ENCODE results near the gene IKBKG. TPM values are rescaled to one million over a fixed set of nuclear protein-coding genes. Genes with fewer than 3 reads are reported as not detected.
"Not testable (repeated sequence)": the region's sequence is repeated elsewhere in the genome, so short reads cannot be mapped to it uniquely, and the experiment has no call there.

IKBKG gene
- total and polyA plus RNA-seq, 2 of the 8 experiments (the other 6 are each of a cell fraction or from before 2014, with no cell fraction given): 17.5 to 18.1 TPM

DNA sequence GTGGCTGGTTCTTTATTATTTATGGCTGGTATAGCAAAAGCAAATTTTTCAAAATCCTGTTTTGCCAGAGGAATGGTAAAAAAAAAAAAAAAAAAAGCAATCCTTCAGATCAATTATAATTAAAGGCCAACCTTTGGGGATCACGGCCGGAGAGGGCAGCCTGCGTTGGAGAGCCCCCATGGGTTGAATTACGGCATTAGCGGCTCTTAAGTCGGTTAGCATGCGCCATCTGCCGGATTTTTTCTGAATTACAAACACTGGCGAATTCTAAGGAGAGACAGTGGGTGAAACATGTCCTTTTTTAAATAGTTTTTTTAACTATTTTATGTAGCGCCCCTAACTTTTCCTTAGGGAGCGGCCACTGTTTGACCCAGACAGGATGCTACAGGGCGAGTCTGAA lies 66.2 kb downstream of the IKBKG start:
- H3K23ac ChIP-seq (ENCODE audit: insufficient read length); H3K4me3 ChIP-seq (ENCODE audit: extremely low read depth in 1 of 4, insufficient read depth in 2 of 4, low read depth in 3 of 4, low read length in 4 of 4); H2BK20ac ChIP-seq (ENCODE audit: low read length); H3K23me2 ChIP-seq (ENCODE audit: low read depth, low read length); H4K8ac ChIP-seq (ENCODE audit: extremely low read depth, insufficient read depth, low read length); H4K20me1 ChIP-seq (replicated peaks in 1 of 2; ENCODE audit: control insufficient read depth in 1 of 2, insufficient read depth in 2 of 2, low read length in 2 of 2); CTCF ChIA-PET (ENCODE audit: partially characterized antibody); H2BK5ac ChIP-seq (ENCODE audit: low read depth, low read length); H4K91ac ChIP-seq (replicated peaks; ENCODE audit: insufficient read length, low read length); H3K56ac ChIP-seq (replicated peaks; ENCODE audit: insufficient read length, low read depth, low read length); H2BK120ac ChIP-seq (replicated peaks; ENCODE audit: low read depth, low read length); H3K18ac ChIP-seq (ENCODE audit: extremely low read depth, low read length); H3K79me2 ChIP-seq (ENCODE audit: control insufficient read depth in 1 of 2, insufficient read depth in 2 of 2, low read length in 2 of 2); H2AFZ ChIP-seq (ENCODE audit: low read length); H3K27me3 ChIP-seq (replicated peaks in 1 of 4; ENCODE audit: control insufficient read depth in 3 of 4, extremely low read depth in 1 of 4, insufficient read depth in 3 of 4, low read length in 3 of 4); H2AK5ac ChIP-seq (ENCODE audit: low read depth, low read length); H2BK12ac ChIP-seq (ENCODE audit: low read depth, low read length); H3K9ac ChIP-seq (replicated peaks in 1 of 4; ENCODE audit: extremely low read depth in 1 of 4, low read depth in 3 of 4, low read length in 3 of 4); H3K4ac ChIP-seq (replicated peaks; ENCODE audit: insufficient read length, low read depth, low read length); DNase-seq (ENCODE audit: low read depth in 1 of 2, low spot score in 2 of 2); H3K9me3 ChIP-seq (ENCODE audit: insufficient read depth in 2 of 2, low read depth in 1 of 2, low read length in 1 of 2); H3K27ac ChIP-seq (ENCODE audit: low read depth, low read length); H3K4me2 ChIP-seq (ENCODE audit: insufficient read depth in 1 of 2, low read depth in 2 of 2, low read length in 2 of 2); H3K14ac ChIP-seq (ENCODE audit: insufficient read length); H3K79me1 ChIP-seq (ENCODE audit: low read depth, low read length); H2BK15ac ChIP-seq (ENCODE audit: low read length); H4K5ac ChIP-seq (ENCODE audit: insufficient read length, low read depth, low read length); POLR2A ChIA-PET (ENCODE audit: partially characterized antibody); H3K4me1 ChIP-seq (replicated peaks in 1 of 4; ENCODE audit: control insufficient read depth in 3 of 4, insufficient read depth in 4 of 4, low read length in 3 of 4); H3K36me3 ChIP-seq (ENCODE audit: control insufficient read depth in 2 of 4, insufficient read depth in 4 of 4, low read length in 3 of 4): not testable (repeated sequence)
- FAIRE-seq: peak; percentile 69
- WGBS, 2 experiments (ENCODE audit: extremely low coverage in 1 of 2, insufficient coverage in 1 of 2, insufficient read length in 1 of 2, insufficient replicate concordance in 2 of 2, low coverage in 1 of 2, low lambda C conversion rate in 2 of 2, missing lambda C conversion rate in 1 of 2): 61% methylated on average over 3 of the region's 12 CpGs; no CpG with 5 or more reads in 1 of the 2 experiments

Small RNAs within 50 kb of the gene (small RNA-seq; reads per million reads assigned to genes)
- not detected for gene AC244090.1 (ENCODE audit: insufficient read depth)

Other genes starting within 250 kb of the IKBKG start
- 925 and 957 TPM in 2 replicates for gene FLNA, start 173.0 kb upstream of the IKBKG start, total RNA-seq (2021; fragmentation: NEBNext Ultra II Directional; extraction: Animal tissue kit (Norgen Biotek cat#: 25700))
- 315 and 451 TPM in 2 replicates for gene FLNA, start 173.0 kb upstream of the IKBKG start, polyA plus RNA-seq (2011; rRNA removed)
- gene EMD, start 168.3 kb upstream of the IKBKG start, total RNA-seq (2021; fragmentation: NEBNext Ultra II Directional; extraction: Animal tissue kit (Norgen Biotek cat#: 25700)): 104 and 109 TPM in 2 replicates
- gene EMD, start 168.3 kb upstream of the IKBKG start, polyA plus RNA-seq (2011; rRNA removed): 45.5 and 128 TPM in 2 replicates
- 2,633 and 2,739 TPM in 2 replicates for gene RPL10, start 149.2 kb upstream of the IKBKG start, total RNA-seq (2021; fragmentation: NEBNext Ultra II Directional; extraction: Animal tissue kit (Norgen Biotek cat#: 25700))
- 4,127 and 4,293 TPM in 2 replicates for gene RPL10, start 149.2 kb upstream of the IKBKG start, polyA plus RNA-seq (2011; rRNA removed)
- 8.7 and 10.3 TPM in 2 replicates for gene DNASE1L1, start 138.4 kb upstream of the IKBKG start, total RNA-seq (2021; fragmentation: NEBNext Ultra II Directional; extraction: Animal tissue kit (Norgen Biotek cat#: 25700))
- gene DNASE1L1, start 138.4 kb upstream of the IKBKG start, polyA plus RNA-seq (2011; rRNA removed): 30.0 and 30.4 TPM in 2 replicates
- 23.9 and 25.3 TPM in 2 replicates for gene TAFAZZIN, start 136.1 kb upstream of the IKBKG start, total RNA-seq (2021; fragmentation: NEBNext Ultra II Directional; extraction: Animal tissue kit (Norgen Biotek cat#: 25700))
- gene TAFAZZIN, start 136.1 kb upstream of the IKBKG start, polyA plus RNA-seq (2011; rRNA removed): 28.6 and 42.8 TPM in 2 replicates
- 44.6 and 46.7 TPM in 2 replicates for gene ATP6AP1, start 118.9 kb upstream of the IKBKG start, total RNA-seq (2021; fragmentation: NEBNext Ultra II Directional; extraction: Animal tissue kit (Norgen Biotek cat#: 25700))
- 80.8 and 87.8 TPM in 2 replicates for gene ATP6AP1, start 118.9 kb upstream of the IKBKG start, polyA plus RNA-seq (2011; rRNA removed)
- 83.1 and 85.8 TPM in 2 replicates for gene GDI1, start 110.5 kb upstream of the IKBKG start, total RNA-seq (2021; fragmentation: NEBNext Ultra II Directional; extraction: Animal tissue kit (Norgen Biotek cat#: 25700))
- gene GDI1, start 110.5 kb upstream of the IKBKG start, polyA plus RNA-seq (2011; rRNA removed): 136 and 186 TPM in 2 replicates
- 48.7 and 51.7 TPM in 2 replicates for gene FAM50A, start 103.5 kb upstream of the IKBKG start, total RNA-seq (2021; fragmentation: NEBNext Ultra II Directional; extraction: Animal tissue kit (Norgen Biotek cat#: 25700))
- gene FAM50A, start 103.5 kb upstream of the IKBKG start, polyA plus RNA-seq (2011; rRNA removed): 30.7 and 37.2 TPM in 2 replicates
- gene PLXNA3, start 89.3 kb upstream of the IKBKG start, total RNA-seq (2021; fragmentation: NEBNext Ultra II Directional; extraction: Animal tissue kit (Norgen Biotek cat#: 25700)): 18.2 and 23.5 TPM in 2 replicates
- gene PLXNA3, start 89.3 kb upstream of the IKBKG start, polyA plus RNA-seq (2011; rRNA removed): 10.7 and 23.5 TPM in 2 replicates
- 44.2 and 44.5 TPM in 2 replicates for gene LAGE3, start 68.3 kb upstream of the IKBKG start, total RNA-seq (2021; fragmentation: NEBNext Ultra II Directional; extraction: Animal tissue kit (Norgen Biotek cat#: 25700))
- 102 and 110 TPM in 2 replicates for gene LAGE3, start 68.3 kb upstream of the IKBKG start, polyA plus RNA-seq (2011; rRNA removed)
- gene UBL4A, start 61.0 kb upstream of the IKBKG start, total RNA-seq (2021; fragmentation: NEBNext Ultra II Directional; extraction: Animal tissue kit (Norgen Biotek cat#: 25700)): 31.7 and 34.2 TPM in 2 replicates
- 23.1 and 31.0 TPM in 2 replicates for gene UBL4A, start 61.0 kb upstream of the IKBKG start, polyA plus RNA-seq (2011; rRNA removed)
- 6.8 and 8.2 TPM in 2 replicates for gene SLC10A3, start 57.0 kb upstream of the IKBKG start, total RNA-seq (2021; fragmentation: NEBNext Ultra II Directional; extraction: Animal tissue kit (Norgen Biotek cat#: 25700))
- gene SLC10A3, start 57.0 kb upstream of the IKBKG start, polyA plus RNA-seq (2011; rRNA removed): 9.5 and 11.0 TPM in 2 replicates
- gene FAM3A, start 31.4 kb upstream of the IKBKG start, total RNA-seq (2021; fragmentation: NEBNext Ultra II Directional; extraction: Animal tissue kit (Norgen Biotek cat#: 25700)): 16.2 and 21.7 TPM in 2 replicates
- gene FAM3A, start 31.4 kb upstream of the IKBKG start, polyA plus RNA-seq (2011; rRNA removed): 18.6 and 28.1 TPM in 2 replicates
- 55.1 and 61.7 TPM in 2 replicates for gene G6PD, start 774 bp upstream of the IKBKG start, total RNA-seq (2021; fragmentation: NEBNext Ultra II Directional; extraction: Animal tissue kit (Norgen Biotek cat#: 25700))
- gene G6PD, start 774 bp upstream of the IKBKG start, polyA plus RNA-seq (2011; rRNA removed): 47.3 and 88.4 TPM in 2 replicates
- gene CTAG1A, start 37.5 kb downstream of the IKBKG start, total RNA-seq (2021; fragmentation: NEBNext Ultra II Directional; extraction: Animal tissue kit (Norgen Biotek cat#: 25700)): not detected in 2 replicates
- gene CTAG1A, start 37.5 kb downstream of the IKBKG start, polyA plus RNA-seq (2011; rRNA removed): not detected in 2 replicates
- gene CTAG1B, start 71.7 kb downstream of the IKBKG start, total RNA-seq (2021; fragmentation: NEBNext Ultra II Directional; extraction: Animal tissue kit (Norgen Biotek cat#: 25700)): not detected in 2 replicates
- gene CTAG1B, start 71.7 kb downstream of the IKBKG start, polyA plus RNA-seq (2011; rRNA removed): not detected in 2 replicates
- not detected in 2 replicates for gene CTAG2, start 106.0 kb downstream of the IKBKG start, total RNA-seq (2021; fragmentation: NEBNext Ultra II Directional; extraction: Animal tissue kit (Norgen Biotek cat#: 25700))
- gene CTAG2, start 106.0 kb downstream of the IKBKG start, polyA plus RNA-seq (2011; rRNA removed): not detected in 2 replicates
- 1.2 and 1.5 TPM in 2 replicates for gene GAB3, start 203.5 kb downstream of the IKBKG start, total RNA-seq (2021; fragmentation: NEBNext Ultra II Directional; extraction: Animal tissue kit (Norgen Biotek cat#: 25700))
- gene GAB3, start 203.5 kb downstream of the IKBKG start, polyA plus RNA-seq (2011; rRNA removed): 0.48 and 0.52 TPM in 2 replicates
- gene DKC1, start 215.2 kb downstream of the IKBKG start, total RNA-seq (2021; fragmentation: NEBNext Ultra II Directional; extraction: Animal tissue kit (Norgen Biotek cat#: 25700)): 134 and 143 TPM in 2 replicates
- 54.7 and 65.6 TPM in 2 replicates for gene DKC1, start 215.2 kb downstream of the IKBKG start, polyA plus RNA-seq (2011; rRNA removed)

All from H1 (cell line).